ENCODE results near the gene CACNA1A.

- TF ChIP-seq, protein P1, sequence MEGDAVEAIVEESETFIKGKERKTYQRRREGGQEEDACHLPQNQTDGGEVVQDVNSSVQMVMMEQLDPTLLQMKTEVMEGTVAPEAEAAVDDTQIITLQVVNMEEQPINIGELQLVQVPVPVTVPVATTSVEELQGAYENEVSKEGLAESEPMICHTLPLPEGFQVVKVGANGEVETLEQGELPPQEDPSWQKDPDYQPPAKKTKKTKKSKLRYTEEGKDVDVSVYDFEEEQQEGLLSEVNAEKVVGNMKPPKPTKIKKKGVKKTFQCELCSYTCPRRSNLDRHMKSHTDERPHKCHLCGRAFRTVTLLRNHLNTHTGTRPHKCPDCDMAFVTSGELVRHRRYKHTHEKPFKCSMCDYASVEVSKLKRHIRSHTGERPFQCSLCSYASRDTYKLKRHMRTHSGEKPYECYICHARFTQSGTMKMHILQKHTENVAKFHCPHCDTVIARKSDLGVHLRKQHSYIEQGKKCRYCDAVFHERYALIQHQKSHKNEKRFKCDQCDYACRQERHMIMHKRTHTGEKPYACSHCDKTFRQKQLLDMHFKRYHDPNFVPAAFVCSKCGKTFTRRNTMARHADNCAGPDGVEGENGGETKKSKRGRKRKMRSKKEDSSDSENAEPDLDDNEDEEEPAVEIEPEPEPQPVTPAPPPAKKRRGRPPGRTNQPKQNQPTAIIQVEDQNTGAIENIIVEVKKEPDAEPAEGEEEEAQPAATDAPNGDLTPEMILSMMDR (IDR thresholded peaks at IDR 0.05), result no peak
- no peak for TF ChIP-seq POLR2A (IDR thresholded peaks at IDR 0.05; ENCODE audit: low read depth)
- no peak for TF ChIP-seq EP300 (IDR thresholded peaks at IDR 0.05)
- no peak for TF ChIP-seq POLR2AphosphoS5 (IDR thresholded peaks at IDR 0.05)
These were observed 24.4 kb upstream of the CACNA1A start for GRCh38 chr19:13530720-13531119.

Measured in esophagus muscularis mucosa (tissue), 4 donors.